ENCODE results near the gene IBTK.

Gene IBTK

GRCh38 chr6:82123632-82124031 lies 123.9 kb downstream of the IBTK start:
- ATAC-seq = no peak
- TF ChIP-seq CSRNP3 (CRISPR knock-in tag; IDR thresholded peaks at IDR 0.05) = no peak

All from SK-N-SH treated with all-trans-retinoic acid at 6 μM for 48 hours (cell line).